Body of pancreas (tissue), 4 donors: ENCODE measurements around the gene NUDT12.

Experiments
- CTCF ChIP-seq, 7 experiments: fragments of 450-650 bp in 4 of 7; fragments of 200-600 bp in 3 of 7; sonication (generic) in 3 of 7; IDR thresholded peaks; one replicate each; pipeline ENCODE4 v1.5.1; 2016 to 2019; ENCODE audit warnings: antibody characterized with exemption in 7 of 7
- POLR2A ChIP-seq, 3 donors: fragments of 450-650 bp; IDR thresholded peaks; one replicate each; pipeline ENCODE4 v1.6.1; 2016; ENCODE audit warnings: antibody characterized with exemption in 3 of 3, mild to moderate bottlenecking in 2 of 3

DNA sequence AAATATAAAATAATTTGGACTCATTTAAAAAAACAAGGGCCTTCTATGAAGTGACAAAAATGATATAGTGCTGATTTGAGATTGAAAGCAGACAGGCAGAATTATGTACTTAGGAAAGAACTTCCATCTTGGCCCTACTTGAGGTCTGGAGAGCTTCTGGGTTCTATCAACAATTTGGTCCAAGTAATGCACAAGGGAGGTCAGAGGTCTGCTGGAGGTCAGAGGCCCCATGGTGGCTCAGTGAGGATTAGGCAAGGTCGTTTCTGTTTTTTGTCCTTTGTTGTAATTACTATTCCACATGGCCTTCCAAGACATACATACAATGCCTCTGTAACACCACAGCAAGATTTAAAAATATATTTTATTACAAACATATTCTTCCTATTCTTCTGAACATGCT, 37.2 kb downstream of the NUDT12 start:
- TF ChIP-seq CTCF (IDR thresholded peaks at IDR 0.05) = no peak
- no peak for TF ChIP-seq POLR2A (IDR thresholded peaks at IDR 0.05)
